ENCODE data around the gene ZMPSTE24. TPM values are rescaled to one million over a fixed set of nuclear protein-coding genes. Genes with fewer than 3 reads are reported as not detected.

Gene ZMPSTE24
- 22.8 and 57.2 TPM in 2 replicates for total RNA-seq

GRCh38 chr1:40257688-40258444 lies at the start of gene ZMPSTE24:
TSS of gene ZMPSTE24 (plus strand) at chr1:40258236. CDS start at chr1:40258272, 36 bp downstream.

GRCh38 chr1:40247655-40248054 lies 10.4 kb upstream of the ZMPSTE24 start, which contains the start of gene TMCO2:
TSS of gene TMCO2 (plus strand) at chr1:40247937. CDS start at chr1:40247994, 57 bp downstream.

GRCh38 chr1:40316595-40317393 lies 58.8 kb downstream of the ZMPSTE24 start, which contains the start of gene COL9A2:
TSS of gene COL9A2 (minus strand) at chr1:40317286. CDS start at chr1:40317197, 89 bp downstream.

Other genes starting within 250 kb of the ZMPSTE24 start
- 162 and 614 TPM in 2 replicates for gene CAP1, start 217.5 kb upstream of the ZMPSTE24 start, total RNA-seq
- 17.3 and 38.2 TPM in 2 replicates for gene PPT1, start 161.0 kb upstream of the ZMPSTE24 start, total RNA-seq
- 21.6 and 27.1 TPM in 2 replicates for gene RLF, start 96.8 kb upstream of the ZMPSTE24 start, total RNA-seq
- not detected in 2 replicates for gene TMCO2, start 10.3 kb upstream of the ZMPSTE24 start, total RNA-seq
- gene COL9A2, start 59.0 kb downstream of the ZMPSTE24 start, total RNA-seq: 1.6 and 4.1 TPM in 2 replicates
- 6.7 and 13.2 TPM in 2 replicates for gene SMAP2, start 115.5 kb downstream of the ZMPSTE24 start, total RNA-seq
- gene ZFP69B, start 192.2 kb downstream of the ZMPSTE24 start, total RNA-seq: 2.7 and 4.1 TPM in 2 replicates
- gene ZFP69, start 219.1 kb downstream of the ZMPSTE24 start, total RNA-seq: 3.4 and 4.7 TPM in 2 replicates